NCI-H510A treated with DMSO at 0.1 percent for 48 hours (cell line): ENCODE measurements around the gene CHST2.

Source experiments
- DNase-seq: peaks from one replicate; lab custom pipeline; 2025; lab: John Stamatoyannopoulos, UW

Gene CHST2

DNA sequence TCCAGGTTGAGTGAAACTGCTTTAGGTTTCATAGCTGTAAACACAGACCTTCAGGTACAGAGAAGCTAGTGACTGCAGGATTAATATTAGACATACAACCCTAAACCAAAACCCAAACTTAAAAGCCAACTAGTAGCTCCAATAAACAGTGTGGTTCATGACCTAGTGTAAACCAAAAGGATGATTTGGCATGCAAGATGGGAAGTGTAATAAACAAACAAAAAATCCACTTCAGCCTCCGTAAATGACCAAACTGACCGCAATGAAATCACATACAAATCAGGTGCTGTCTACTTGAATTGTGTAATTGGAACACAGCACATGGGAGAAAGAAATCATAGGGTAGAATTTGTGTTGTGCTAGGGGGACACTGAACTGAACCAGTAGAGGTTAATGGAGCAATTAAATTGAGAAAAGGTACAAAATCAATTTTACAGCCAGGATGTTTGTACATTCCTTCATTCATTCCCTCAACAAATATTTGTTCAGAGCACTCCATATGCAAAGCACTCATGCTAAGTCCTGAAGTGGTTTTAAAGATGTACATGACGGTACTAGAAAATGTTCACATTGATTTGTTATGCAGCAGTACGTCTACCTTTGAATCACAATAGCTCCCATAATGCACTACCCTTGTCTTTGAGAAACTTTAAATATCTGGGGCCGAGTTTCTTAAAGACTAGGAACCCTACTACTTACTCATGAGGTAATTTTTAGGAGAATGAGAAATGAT lies 21.4 kb upstream of the CHST2 start:
- DNase-seq, result peak; percentile 56

DNA sequence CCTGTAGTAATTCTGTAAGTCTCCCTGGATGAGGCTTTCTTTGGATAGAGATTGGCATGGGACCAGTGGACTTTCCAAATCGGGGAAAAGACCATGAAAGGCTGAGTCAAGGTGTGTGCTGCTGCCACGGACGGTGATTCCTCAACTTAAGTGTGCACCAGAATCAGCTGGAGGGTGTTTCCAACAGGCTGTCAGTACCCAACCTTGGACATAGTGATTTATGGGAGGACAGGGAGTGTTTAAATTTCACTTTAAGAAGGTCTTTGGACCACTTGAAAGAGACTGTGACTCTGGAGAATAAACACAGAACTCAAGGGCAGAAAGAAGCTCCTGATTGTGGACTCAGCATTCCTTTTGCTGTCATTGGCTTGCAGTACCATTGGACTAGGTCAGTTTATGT lies 20.4 kb upstream of the CHST2 start:
- DNase-seq, result no peak

DNA sequence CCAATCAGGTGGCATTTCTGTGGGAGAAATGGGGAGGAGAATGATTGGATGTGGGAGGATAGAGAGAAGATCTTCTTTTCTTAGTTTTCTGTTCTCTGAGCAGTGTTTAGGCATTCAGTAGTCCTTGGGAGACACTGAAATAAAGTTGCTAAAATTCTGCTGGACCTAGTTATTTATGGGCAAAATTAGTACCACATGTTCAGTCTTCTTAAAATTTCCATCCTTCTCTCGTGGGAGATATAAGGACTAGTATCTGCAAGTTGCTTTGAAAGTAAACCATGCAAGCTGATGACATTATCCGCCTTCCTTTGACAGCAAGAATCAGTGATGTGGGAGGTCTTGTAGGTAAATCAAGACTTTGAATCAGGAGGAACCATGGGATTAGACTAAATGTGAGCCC lies 19.9 kb upstream of the CHST2 start:
- DNase-seq, result no peak

DNA sequence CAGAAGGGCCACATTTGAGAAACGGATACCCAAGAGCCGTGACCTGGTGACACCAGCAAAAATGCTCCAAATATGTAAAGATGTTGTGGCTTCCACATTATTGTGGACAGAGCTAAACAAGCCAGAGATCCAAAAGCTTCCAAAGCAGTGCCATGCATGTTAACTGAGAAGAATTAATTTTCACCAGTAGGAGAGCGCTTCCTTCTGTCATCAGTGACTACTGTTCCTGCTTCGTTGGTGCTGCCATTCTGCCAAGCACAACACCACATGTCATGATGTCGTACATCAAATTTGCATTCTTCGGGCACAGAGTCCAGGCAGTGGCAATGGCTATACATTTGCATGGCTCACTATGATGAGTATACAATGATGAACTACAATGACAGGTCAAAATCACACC lies 19.1 kb upstream of the CHST2 start:
- no peak for DNase-seq

DNA sequence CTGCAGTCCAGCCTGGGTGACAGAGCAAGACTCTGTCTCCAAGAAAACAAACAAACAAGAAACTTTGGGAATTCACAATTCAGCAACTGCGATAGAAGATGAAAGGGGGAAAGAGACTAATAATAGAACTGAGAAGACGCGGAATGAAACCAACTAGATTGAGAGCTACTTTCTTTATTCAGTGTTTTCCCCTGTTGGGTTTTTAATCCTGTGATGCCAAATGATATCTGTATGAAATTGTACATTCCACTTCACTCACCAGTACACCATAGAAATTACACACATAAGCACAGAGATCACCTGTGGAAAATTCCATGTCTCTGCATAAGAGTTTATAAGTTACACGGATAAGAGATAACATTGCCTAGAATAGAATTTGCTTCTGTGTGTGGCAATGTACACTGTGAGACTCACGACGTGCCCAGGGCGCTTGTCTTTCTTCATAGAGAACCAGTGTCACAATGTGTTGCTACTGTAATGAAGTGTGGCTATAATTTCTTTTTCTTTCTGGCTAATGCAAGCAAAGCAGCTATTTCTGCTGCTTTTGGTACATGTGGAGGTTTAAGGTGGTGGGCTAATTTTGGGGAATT lies 17.7 kb upstream of the CHST2 start:
- no peak for DNase-seq

DNA sequence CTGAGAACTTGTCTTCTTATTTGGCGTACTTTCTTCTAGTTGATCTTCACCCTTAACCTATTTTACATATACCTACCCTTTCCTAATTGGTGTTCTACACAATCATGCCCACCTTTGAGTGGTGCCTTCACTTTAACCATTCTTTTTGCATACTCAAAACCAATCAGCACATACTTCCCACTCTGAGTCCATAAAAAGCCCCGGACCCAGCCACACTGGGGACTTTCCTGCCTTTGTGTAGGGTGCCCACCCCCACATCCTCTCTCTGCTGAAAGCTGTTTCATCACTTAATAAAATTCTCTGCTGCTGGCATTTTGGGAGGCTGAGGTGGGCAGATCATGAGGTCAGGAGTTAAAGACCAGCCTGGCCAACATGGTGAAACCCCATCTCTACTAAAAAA lies 15.9 kb upstream of the CHST2 start:
- no peak for DNase-seq

DNA sequence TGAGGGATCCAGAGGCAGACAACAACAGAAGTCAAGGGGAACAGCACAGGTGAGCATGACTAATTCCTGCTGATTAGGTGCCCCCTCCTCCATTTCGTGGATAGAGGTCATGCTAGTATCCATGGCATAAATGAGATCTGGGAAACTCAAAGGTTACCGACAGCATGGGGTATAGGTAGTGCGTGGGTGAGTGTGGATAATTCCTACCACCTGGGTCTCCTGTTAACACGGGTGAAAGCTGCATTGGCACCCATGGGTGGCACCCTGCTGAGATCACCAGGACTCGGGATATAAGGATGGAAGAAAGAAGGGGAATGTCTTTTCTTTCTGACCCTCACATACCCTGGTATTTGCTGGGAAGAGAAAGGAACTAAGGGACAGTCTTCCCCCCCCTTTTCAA lies 14.4 kb upstream of the CHST2 start:
- DNase-seq, result no peak

DNA sequence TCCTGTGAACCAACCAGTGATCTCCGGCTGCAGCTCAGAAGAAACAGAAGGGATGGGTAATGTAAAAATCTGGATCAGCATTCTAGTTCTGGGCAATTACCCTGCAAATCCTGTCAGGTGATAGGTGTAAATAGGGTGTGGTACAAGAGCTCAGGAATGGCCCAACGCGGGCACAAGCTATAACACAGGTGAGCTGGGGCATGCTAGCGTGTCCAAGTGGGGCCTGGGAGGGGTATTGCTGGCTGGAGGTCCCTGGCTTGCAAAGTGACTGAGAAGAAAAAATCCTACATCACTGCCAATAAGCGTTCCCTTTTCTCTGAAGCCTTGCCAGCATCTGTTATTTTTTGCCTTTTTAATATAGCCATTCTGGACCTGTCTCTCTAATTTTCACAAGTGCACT lies 9.7 kb upstream of the CHST2 start:
- DNase-seq, result no peak

DNA sequence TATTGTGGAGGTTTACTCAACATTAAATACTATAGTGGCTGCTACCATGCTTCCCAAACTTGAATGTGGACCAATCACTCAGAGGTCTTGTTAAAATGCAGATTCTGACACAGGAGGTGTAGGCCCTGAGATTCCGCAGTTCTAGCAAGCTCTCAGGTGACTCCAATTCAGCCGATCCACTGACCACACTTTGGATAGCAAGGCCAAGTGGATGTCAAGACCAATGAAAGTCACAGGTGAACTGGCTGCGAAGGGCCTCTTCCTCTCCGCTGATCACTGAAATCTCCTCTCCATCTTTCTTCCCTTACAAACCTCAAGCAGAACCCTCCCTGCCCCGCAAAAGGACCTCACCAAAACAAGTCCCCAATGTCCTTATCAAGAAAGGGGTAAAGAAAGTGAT lies 9.2 kb upstream of the CHST2 start:
- no peak for DNase-seq

DNA sequence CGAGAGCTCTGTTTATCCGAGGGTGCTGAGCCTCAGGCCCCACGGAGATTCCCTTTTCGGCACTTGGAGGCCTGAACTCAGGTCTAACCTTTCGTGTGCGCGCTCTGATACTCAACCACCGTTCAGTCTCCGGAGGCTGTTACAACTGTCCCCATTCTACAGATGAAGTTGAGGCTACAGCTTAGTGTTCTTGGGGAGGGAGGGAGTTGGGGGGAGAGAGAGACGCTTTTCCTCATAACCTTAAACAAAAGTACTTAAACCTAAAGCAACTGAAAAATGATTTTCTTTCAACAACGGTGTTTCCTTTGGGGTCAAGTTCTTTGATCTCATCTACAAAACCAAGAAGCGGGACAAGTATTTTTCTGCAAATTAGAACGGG lies 952 bp upstream of the CHST2 start:
- DNase-seq, result no peak

DNA sequence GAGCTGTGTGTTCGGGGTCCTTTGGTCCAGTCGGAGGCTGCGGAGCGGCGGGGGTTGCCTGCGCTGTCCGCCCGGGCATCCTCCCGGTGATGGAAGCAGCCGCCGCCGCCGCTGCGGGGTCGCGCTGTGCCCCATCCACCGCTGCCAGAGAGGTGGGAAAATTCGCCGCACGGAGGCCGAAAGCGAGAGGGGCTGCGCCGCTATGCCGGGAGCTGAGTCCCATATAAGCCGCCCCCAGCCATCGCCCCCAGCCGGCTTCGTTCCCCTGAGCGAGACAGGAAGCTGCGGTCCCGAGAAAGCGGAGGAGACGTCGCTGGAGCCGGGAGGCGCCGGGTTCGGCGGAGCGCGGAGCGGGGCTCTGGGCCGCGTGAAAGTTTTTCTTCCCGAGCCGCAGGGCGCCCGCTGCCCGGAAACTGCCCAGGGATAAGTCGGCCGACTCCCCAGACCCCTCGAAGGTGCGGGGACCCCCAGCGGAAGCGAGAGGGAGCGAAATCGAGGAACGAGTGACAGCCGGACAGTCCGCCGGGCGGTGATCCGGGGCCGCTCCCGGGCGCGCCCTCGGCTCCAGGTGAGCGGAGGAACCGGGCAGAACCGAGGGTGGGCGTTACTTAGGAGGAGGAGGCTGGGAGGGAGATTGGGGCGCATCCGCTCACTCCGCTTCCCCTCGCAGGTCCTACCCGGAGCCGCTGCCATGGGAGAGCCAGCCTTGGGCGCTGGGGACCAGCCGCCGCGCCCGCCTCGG lies 574 bp downstream of the CHST2 start:
- DNase-seq, result no peak

DNA sequence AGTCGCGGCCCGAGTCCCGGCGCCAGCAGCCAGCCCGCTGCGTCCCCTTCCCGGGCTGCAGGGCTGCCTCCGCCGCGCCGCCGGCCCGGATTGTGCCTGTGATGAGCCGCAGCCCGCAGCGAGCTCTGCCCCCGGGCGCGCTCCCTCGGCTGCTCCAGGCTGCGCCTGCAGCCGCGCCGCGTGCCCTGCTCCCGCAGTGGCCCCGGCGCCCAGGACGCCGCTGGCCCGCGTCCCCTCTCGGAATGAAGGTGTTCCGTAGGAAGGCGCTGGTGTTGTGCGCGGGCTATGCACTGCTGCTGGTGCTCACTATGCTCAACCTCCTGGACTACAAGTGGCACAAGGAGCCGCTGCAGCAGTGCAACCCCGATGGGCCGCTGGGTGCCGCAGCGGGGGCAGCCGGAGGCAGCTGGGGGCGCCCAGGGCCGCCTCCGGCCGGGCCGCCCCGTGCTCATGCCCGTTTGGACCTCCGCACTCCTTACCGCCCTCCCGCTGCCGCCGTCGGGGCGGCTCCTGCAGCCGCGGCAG lies 1.2 kb downstream of the CHST2 start:
- no peak for DNase-seq

DNA sequence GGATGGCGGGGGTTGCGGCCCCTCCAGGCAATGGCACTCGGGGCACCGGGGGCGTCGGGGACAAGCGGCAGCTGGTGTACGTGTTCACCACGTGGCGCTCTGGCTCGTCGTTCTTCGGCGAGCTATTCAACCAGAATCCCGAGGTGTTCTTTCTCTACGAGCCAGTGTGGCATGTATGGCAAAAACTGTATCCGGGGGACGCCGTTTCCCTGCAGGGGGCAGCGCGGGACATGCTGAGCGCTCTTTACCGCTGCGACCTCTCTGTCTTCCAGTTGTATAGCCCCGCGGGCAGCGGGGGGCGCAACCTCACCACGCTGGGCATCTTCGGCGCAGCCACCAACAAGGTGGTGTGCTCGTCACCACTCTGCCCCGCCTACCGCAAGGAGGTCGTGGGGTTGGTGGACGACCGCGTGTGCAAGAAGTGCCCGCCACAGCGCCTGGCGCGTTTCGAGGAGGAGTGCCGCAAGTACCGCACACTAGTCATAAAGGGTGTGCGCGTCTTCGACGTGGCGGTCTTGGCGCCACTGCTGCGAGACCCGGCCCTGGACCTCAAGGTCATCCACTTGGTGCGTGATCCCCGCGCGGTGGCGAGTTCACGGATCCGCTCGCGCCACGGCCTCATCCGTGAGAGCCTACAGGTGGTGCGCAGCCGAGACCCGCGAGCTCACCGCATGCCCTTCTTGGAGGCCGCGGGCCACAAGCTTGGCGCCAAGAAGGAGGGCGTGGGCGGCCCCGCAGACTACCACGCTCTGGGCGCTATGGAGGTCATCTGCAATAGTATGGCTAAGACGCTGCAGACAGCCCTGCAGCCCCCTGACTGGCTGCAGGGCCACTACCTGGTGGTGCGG lies 1.9 kb downstream of the CHST2 start:
- no peak for DNase-seq

DNA sequence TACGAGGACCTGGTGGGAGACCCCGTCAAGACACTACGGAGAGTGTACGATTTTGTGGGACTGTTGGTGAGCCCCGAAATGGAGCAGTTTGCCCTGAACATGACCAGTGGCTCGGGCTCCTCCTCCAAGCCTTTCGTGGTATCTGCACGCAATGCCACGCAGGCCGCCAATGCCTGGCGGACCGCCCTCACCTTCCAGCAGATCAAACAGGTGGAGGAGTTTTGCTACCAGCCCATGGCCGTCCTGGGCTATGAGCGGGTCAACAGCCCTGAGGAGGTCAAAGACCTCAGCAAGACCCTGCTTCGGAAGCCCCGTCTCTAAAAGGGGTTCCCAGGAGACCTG lies 2.5 kb downstream of the CHST2 start:
- no peak for DNase-seq

DNA sequence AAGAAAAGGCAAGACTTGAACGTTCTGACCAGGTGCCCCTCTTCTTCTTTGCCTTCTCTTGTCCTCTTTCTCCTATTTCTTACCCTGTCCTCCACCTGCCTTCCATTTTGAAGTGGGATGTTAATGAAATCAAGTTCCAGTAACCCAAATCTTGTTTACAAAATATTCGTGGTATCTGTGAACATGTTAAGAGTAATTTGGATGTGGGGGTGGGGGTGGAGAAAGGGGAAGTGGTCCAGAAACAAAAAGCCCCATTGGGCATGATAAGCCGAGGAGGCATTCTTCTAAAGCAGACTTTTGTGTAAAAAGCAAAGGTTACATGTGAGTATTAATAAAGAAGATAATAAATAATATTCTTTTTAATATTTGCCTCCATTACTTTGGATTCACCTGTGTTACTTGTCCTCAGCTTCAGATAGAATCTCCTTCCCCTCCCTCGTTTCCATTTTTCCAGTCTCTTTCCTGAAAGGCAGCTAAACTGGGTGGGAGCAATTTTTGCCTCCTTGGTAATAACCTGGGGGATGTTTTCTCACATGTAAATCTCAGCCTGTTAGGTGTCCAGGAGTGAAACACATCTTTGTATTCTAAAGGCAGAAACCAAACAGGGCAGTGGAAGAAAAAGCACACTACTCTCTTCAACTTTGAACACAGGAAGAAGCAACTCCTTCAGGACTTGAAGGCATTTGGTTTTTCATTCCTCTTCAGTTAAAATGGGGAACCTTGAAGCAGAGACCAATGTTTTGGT lies 3.2 kb downstream of the CHST2 start:
- no peak for DNase-seq

DNA sequence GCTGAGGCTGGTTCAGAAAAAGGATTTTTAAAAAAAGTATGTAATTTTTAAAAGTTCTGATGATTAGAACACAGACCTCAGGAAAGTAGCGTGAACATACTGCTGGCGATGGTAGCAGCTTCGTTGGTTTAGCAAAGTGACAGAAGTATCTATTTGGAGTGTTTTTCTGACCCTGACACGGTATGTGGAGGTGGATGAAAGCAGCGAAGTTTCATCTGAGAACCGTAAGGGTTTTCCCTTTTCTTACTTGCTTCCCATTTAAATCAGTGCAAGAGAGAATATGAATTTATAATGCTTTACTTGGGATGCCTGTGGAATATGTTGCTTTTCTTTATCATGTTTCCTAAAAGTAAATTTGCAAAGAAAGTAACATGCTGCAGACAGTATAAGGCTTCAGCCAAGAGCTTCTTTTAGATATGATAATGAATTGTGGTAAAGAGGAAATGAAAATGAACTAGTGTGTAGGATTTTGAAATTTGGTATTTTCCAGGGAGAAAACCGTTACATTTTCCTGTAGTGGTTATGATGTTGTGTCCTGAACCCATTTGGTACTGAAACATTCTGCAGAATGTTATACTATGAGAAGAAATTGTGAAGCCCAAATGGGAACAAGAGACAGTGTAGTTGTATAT lies 3.9 kb downstream of the CHST2 start:
- DNase-seq, result no peak

DNA sequence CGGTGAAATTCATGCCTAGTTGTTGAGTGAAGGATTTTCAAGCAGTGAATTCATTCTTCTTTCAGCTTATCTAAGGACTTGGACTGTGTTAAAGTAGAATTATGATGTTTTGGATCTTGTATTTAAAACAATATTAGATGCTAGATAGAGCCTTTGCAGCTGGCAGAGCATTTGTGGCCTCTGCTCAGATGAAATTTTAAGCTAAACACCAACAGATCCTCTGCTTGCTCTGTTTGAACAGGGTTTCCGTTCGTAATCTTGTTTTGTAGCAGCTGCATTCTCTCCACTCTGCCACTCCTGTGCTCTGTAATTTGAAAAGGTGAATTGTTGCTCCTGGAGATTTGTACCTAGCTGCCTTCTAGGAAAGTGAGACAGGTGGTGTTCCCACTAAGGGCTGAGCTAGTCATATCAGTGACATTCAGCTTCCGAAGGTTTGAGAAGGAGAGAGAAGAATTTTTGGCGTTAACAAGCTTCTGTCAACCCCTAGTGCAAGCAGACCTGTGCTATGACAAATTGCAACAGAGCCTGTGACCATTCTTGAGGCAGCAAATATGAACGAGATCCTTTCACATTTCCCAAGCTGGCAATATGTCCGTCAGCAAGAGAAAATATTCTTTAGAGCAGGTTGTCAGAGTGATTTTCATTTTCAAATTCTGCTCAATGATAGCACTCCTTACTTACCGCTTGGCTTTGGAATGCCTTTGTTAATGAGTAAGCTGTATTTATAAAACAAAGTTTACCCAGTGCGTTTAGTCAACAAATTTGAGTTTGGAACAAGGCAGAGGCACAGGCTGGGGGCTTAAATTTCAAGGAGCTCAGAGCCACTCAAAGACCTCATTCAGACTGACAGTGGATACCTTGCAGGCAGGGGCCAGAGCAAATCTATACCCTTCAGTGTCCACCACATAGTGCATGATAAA lies 5.3 kb downstream of the CHST2 start:
- DNase-seq, result no peak

DNA sequence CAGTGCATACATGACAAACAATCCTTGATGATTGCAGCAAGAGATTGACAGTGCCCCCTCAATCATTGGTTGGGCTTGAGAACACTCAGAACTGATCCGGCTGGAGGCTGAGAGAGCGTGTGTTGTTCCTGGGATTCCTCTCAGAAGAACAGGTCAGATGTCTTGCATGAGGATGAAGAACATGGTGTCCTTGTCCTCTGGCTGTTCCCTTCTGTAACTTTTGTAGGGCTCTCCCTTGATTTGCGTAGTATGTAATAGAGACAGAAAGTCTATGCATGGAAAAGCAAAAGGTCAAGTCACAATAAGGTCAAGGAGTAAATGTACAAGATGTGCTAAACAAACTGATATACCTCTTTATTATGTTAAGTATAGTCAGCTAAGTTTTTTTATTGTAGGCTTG lies 8.2 kb downstream of the CHST2 start:
- no peak for DNase-seq

DNA sequence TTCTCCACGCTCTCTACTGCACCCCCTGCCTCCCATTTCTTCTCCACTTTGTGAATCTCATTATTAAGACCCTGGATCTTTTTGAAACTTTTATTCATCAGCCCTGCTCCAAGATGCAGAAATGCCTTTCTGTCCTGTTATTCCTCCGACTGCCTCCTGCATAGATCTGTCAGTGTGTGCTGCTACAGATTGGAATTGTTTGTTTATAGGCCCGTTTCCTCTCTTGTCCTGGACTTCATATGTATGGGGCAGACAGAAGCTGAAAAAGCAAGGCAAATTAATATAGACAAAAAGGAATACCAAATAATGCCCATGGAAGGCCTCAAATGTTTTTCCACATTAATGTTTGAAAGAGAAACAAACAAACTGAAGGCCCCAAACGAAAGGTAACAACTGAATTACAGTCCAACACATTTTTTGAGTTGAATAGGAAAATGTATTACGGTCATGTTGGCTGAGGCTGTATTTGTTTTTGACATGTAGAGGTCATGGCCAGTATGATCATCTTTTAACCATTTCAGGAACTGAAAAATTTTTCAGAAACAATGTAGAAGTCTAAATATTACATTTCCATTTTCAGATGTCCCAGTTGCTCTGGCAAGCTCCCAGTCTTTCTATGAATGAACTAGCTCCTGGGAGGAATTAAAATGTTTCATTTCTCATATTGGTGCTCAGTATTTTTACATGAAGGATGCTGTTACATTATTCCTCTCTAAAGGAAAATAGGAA lies 8.8 kb downstream of the CHST2 start:
- DNase-seq, result no peak
